HG03045 (cell line): Measurements from ENCODE around the gene CHRNA4.

Source experiments
- ATAC-seq: cut with Tn5 transposase; IDR thresholded peaks from one replicate; pipeline ENCODE4 v1.9.1; 2021; ENCODE audit warnings: mild to moderate bottlenecking, moderate library complexity; ENCODE audit not compliant: unreplicated experiment

Gene CHRNA4

DNA sequence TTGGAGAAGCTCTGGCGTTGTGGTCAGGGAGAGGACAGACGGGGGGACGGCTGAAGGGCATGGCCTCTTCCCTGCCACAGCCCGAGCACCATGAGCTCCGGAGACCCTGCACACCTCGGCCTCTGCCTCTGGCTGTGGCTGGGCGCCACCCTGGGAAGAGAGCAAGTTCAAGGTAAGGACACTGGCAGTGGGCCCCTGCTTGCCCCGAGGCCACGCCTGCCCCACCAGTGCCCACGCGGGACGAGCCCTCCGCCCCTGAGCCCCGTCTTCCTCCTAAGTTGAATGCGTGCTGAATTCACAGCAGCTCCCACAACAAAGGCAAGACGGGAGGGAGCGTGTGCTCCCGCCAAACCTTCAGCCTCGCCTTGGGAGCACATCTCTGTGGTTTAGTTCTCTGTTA, 66.1 kb downstream of the CHRNA4 start:
- ATAC-seq, result no peak

DNA sequence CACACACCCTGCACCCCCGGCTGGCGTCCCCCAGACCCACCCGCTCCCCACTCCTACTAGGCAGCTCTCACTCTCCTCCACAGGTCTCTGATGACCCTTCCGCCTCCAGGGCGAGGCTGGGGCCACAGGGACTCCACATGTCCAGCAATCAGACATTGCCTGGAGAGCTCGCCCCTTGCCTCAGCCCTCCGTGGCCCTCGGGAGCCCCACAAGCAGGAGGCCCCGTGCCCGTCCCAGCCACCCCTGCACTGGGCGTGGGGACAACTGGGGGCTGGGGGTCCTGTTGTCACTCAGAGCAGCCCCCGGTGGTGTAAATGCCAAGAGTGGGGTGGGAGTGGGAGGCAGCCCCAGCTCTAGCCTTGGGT, 66.6 kb downstream of the CHRNA4 start:
- ATAC-seq, result no peak

DNA sequence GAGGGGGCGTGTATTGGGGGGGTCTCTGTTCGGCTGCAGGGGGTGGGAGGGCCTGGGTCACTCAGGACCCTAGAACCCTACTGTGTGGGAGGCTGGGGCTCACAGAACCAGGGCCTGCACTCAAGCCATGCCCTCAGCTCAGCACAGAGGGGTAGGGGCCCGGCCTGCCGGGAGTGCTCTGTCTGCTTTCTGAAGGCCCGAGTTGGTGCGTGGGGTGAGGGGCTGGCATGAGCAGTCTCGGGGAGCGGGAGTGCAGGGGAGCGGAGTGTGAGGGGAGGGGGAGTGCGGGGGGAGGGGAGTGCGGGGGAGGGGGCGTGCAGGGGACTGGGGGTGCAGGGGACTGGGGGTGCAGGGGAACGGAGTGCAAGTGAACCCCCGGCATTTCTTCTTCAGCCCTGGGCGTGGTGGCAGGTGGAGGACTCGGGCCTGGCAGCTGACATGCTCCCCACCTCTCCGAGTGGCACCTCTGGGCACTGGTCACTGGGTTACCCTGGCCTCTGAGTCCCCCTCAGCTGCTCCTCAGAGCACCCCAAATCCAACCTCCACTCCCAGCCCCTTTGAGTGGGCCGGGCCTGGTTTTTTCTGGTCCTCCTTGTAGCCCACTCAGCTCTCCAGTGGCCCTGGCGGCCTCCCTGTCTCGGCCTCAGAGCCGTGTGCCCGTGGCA, 67.1 kb downstream of the CHRNA4 start:
- ATAC-seq, result no peak

DNA sequence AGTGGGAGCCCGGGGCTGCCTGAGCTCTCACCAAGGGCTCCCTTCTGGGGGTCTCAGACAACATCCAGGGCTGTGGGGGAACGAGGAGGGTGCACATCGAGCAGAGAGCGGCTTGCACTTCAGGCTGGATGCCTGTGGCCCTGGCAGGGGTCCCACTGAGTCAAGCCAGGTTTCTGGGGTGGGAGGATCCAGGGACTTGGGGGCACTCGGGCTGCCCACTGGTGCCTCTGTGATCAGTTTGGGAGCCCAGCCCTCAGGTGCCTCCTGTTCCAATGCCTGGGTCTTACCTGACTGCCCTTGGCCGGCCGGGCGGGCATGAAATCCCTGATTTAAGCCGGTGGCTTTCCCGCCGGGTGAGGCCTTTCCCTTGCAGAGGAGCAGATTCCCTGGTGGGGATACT, 67.7 kb downstream of the CHRNA4 start:
- ATAC-seq, result no peak
